Neural cell (in vitro differentiated cells): ENCODE results near the gene LYPD1. TPM values are rescaled to one million over a fixed set of nuclear protein-coding genes. Genes with fewer than 3 reads are reported as not detected.

ENCODE experiments used
- H2AFZ ChIP-seq: fragments of 200-600, 300-800 bp; sonication (generic), shearing (Covaris generic); 2 replicates; pipeline ENCODE4 v1.6.0; 2014; ENCODE audit warnings: low read depth, mild to moderate bottlenecking, antibody characterized with exemption, low read length, moderate library complexity
- H3F3A ChIP-seq: fragments of 200-600 bp; shearing (Covaris generic); 2 replicates; pipeline ENCODE4 v1.6.1; 2016; ENCODE audit warnings: mild to moderate bottlenecking, moderate library complexity, mixed read lengths, antibody characterized with exemption, low read length; ENCODE audit not compliant: insufficient read depth, poor library complexity, severe bottlenecking
- H3K27ac ChIP-seq: fragments of 200-600, 300-800 bp; sonication (generic), shearing (Covaris generic); 2 replicates; pipeline ENCODE4 v1.5.1; 2014; ENCODE audit warnings: mild to moderate bottlenecking, low read length, moderate library complexity
- H3K27me3 ChIP-seq: fragments of 300-800, 200-600 bp; sonication (generic), shearing (Covaris generic); 2 replicates; pipeline ENCODE4 v1.6.0; 2014; ENCODE audit warnings: mild to moderate bottlenecking, low read depth, low read length, moderate library complexity; ENCODE audit not compliant: insufficient read depth
- H3K36me3 ChIP-seq: fragments of 300-800, 200-600 bp; sonication (generic), shearing (Covaris generic); 2 replicates; pipeline ENCODE4 v1.5.1; 2014; ENCODE audit warnings: mild to moderate bottlenecking, antibody characterized with exemption, low read length, moderate library complexity; ENCODE audit not compliant: insufficient read depth
- H3K4me2 ChIP-seq: fragments of 300-800, 200-600 bp; sonication (generic), shearing (Covaris generic); 2 replicates; pipeline ENCODE4 v1.6.0; 2014; ENCODE audit warnings: mild to moderate bottlenecking, low read length
- H3K4me3 ChIP-seq: fragments of 300-800, 200-600 bp; sonication (generic), shearing (Covaris generic); 2 replicates; pipeline ENCODE4 v1.5.1; 2014; ENCODE audit warnings: mild to moderate bottlenecking, low read length, moderate library complexity
- H3K79me2 ChIP-seq: fragments of 200-600 bp; shearing (Covaris generic); replicated peaks from 2 replicates; pipeline ENCODE4 v1.6.0; 2014; ENCODE audit warnings: mild to moderate bottlenecking, low read length, moderate library complexity; ENCODE audit not compliant: insufficient read depth
- H3K9ac ChIP-seq: fragments of 300-800, 200-600 bp; sonication (generic), shearing (Covaris generic); 2 replicates; pipeline ENCODE4 v1.6.1; 2016; ENCODE audit warnings: mild to moderate bottlenecking, low read length, mixed read lengths
- H3K9me2 ChIP-seq: fragments of 200-600 bp; shearing (Covaris generic); 2 replicates; pipeline ENCODE4 v1.6.1; 2016; ENCODE audit warnings: mild to moderate bottlenecking, low read length, mixed read lengths; ENCODE audit not compliant: insufficient read depth
- H3K9me3 ChIP-seq: fragments of 200-600, 300-800 bp; sonication (generic), shearing (Covaris generic); 2 replicates; pipeline ENCODE4 v1.6.1; 2016; ENCODE audit warnings: mild to moderate bottlenecking, mixed run types, low read length, moderate library complexity, mixed read lengths
- H4K20me1 ChIP-seq: fragments of 200-600 bp; shearing (Covaris generic); 2 replicates; pipeline ENCODE4 v1.6.1; 2016; ENCODE audit warnings: mild to moderate bottlenecking, mixed run types; ENCODE audit not compliant: insufficient read depth
- CTCF ChIP-seq: fragments of 450-650 bp; IDR thresholded peaks from 2 replicates; pipeline ENCODE4 v1.5.1; 2014; ENCODE audit warnings: antibody characterized with exemption, mild to moderate bottlenecking, moderate library complexity; ENCODE audit not compliant: poor library complexity, severe bottlenecking
- EP300 ChIP-seq: fragments of 450-650 bp; conservative IDR thresholded peaks from 2 replicates; pipeline ENCODE4 v1.6.1; 2014; ENCODE audit warnings: antibody characterized with exemption, mild to moderate bottlenecking, moderate library complexity; ENCODE audit not compliant: poor library complexity, severe bottlenecking
- EZH2 ChIP-seq: fragments of 200-600, 300-800 bp; shearing (Covaris generic), sonication (generic); IDR thresholded peaks from 2 replicates; pipeline ENCODE4 v1.6.1; 2014; ENCODE audit warnings: antibody characterized with exemption, low read length, borderline replicate concordance, mild to moderate bottlenecking; ENCODE audit not compliant: insufficient read depth, poor library complexity, severe bottlenecking
- MXI1 ChIP-seq: fragments of 450-650 bp; conservative IDR thresholded peaks from 2 replicates; pipeline ENCODE4 v1.6.1; 2014; ENCODE audit warnings: antibody characterized with exemption, mild to moderate bottlenecking; ENCODE audit not compliant: poor library complexity, severe bottlenecking
- POLR2AphosphoS5 ChIP-seq: IDR thresholded peaks from 2 replicates; pipeline ENCODE4 v1.6.1; 2012
- RAD21 ChIP-seq: fragments of 450-650 bp; conservative IDR thresholded peaks from 2 replicates; pipeline ENCODE4 v1.6.1; 2014; ENCODE audit warnings: antibody characterized with exemption, mild to moderate bottlenecking, moderate library complexity
- REST ChIP-seq: IDR thresholded peaks from 2 replicates; pipeline ENCODE4 v1.6.1; 2012; ENCODE audit warnings: borderline replicate concordance
- SMC3 ChIP-seq: fragments of 450-650 bp; conservative IDR thresholded peaks from 2 replicates; pipeline ENCODE4 v1.6.1; 2014; ENCODE audit warnings: antibody characterized with exemption, mild to moderate bottlenecking, moderate library complexity; ENCODE audit not compliant: poor library complexity
- TAF1 ChIP-seq: IDR thresholded peaks from 2 replicates; pipeline ENCODE4 v1.6.1; 2012; ENCODE audit warnings: low read depth
- polyA plus RNA-seq: library from polyadenylated mRNA; depleted of rRNA; stranded (reverse); fragments of >200 nt; gene quantifications from 2 replicates; pipeline ENCODE4 v1.2.3, GENCODE V29; 2014

The LYPD1 gene
- polyA plus RNA-seq, 1 donor from 2014 or later: 78.2 TPM

- Histone ChIP-seq H3F3A (no peaks in the 10 kb centered on the region), H3K9me3 (no peaks in the 10 kb centered on the region), H3K9me2 (no peaks in the 10 kb centered on the region), H3K9ac (no peak overlapping the region), H3K4me2 (no peak overlapping the region), H3K27me3 (no peaks in the 10 kb centered on the region), H3K4me3 (no peak overlapping the region), H3K36me3 (no peaks in the 10 kb centered on the region), H4K20me1 (no peaks in the 10 kb centered on the region), H3K79me2 (no peaks in the 10 kb centered on the region), H2AFZ (no peak overlapping the region), H3K27ac (no peak overlapping the region)
- TF ChIP-seq CTCF (no peak), TAF1 (no peak), POLR2AphosphoS5 (no peak), EZH2 (no peak), EP300 (no peak), SMC3 (no peak), REST (no peak), MXI1 (no peak), RAD21 (no peak)
Observed at GRCh38 chr2:132680544-132680943, 10.5 kb upstream of the LYPD1 start.

GRCh38 chr2:132678483-132678882 lies 8.5 kb upstream of the LYPD1 start:
- no peaks in the 10 kb centered on the region for H3K36me3 ChIP-seq
- H4K20me1 ChIP-seq: no peaks in the 10 kb centered on the region
- H3K9ac ChIP-seq: no peak overlapping the region
- H3F3A ChIP-seq: no peaks in the 10 kb centered on the region
- H3K27me3 ChIP-seq: no peaks in the 10 kb centered on the region
- no peak overlapping the region for H3K27ac ChIP-seq
- no peaks in the 10 kb centered on the region for H3K9me3 ChIP-seq
- H3K4me3 ChIP-seq: no peak overlapping the region
- H3K4me2 ChIP-seq: no peak overlapping the region
- H3K79me2 ChIP-seq: no peaks in the 10 kb centered on the region
- H3K9me2 ChIP-seq: no peaks in the 10 kb centered on the region
- no peak overlapping the region for H2AFZ ChIP-seq
- TF ChIP-seq EP300 (no peak), REST (no peak), SMC3 (no peak), RAD21 (no peak), TAF1 (no peak), CTCF (no peak), MXI1 (no peak), POLR2AphosphoS5 (no peak), EZH2 (no peak)
